ENCODE data around the gene PHACTR3.

GRCh38 chr20:59652381-59652780, 48.0 kb downstream of the PHACTR3 start:
- TF ChIP-seq MAX (IDR thresholded peaks at IDR 0.05): no peak
- no peak for TF ChIP-seq SRF (IDR thresholded peaks at IDR 0.05; ENCODE audit: low read depth, low read length)
- no peak for TF ChIP-seq EGR1 (IDR thresholded peaks at IDR 0.05; ENCODE audit: borderline replicate concordance, low read depth, low read length)
- no peak for TF ChIP-seq POLR2AphosphoS5 (IDR thresholded peaks at IDR 0.05; ENCODE audit: low read depth, low read length)
- no peak for TF ChIP-seq CTCF (IDR thresholded peaks at IDR 0.05; ENCODE audit: control extremely low read depth in 1 of 3, insufficient read depth in 1 of 3, low read depth in 1 of 3, low read length in 3 of 3)
- no peak for TF ChIP-seq USF2 (IDR thresholded peaks at IDR 0.05; ENCODE audit: low read length)
- TF ChIP-seq BRCA1 (IDR thresholded peaks at IDR 0.05; ENCODE audit: low read depth, low read length): no peak
- no peak for TF ChIP-seq JUND (IDR thresholded peaks at IDR 0.05; ENCODE audit: low read length)
- TF ChIP-seq RXRA (IDR thresholded peaks at IDR 0.05; ENCODE audit: insufficient read depth, low read depth, low read length): no peak
- TF ChIP-seq JUN (IDR thresholded peaks at IDR 0.05; ENCODE audit: low read depth, low read length): no peak
- TF ChIP-seq MAFK (IDR thresholded peaks at IDR 0.05; ENCODE audit: low read depth, low read length): no peak
- no peak for TF ChIP-seq HDAC2 (IDR thresholded peaks at IDR 0.05; ENCODE audit: borderline replicate concordance in 1 of 2, low read depth in 2 of 2, low read length in 2 of 2)
